H1 (cell line): Measurements from ENCODE around the gene GRM1. TPM values are rescaled to one million over a fixed set of nuclear protein-coding genes. Genes with fewer than 3 reads are reported as not detected.

Experiments used
- CTCF ChIA-PET: fragments of 300-600 bp; sonication (Branson Sonifier 250); formaldehyde crosslinking; loops from one replicate; lab custom pipeline; 2021; ENCODE audit not compliant: partially characterized antibody; lab: Charles Lee
- POLR2A ChIA-PET: fragments of 300-600 bp; sonication (Branson Sonifier 250); formaldehyde crosslinking; loops from one replicate; lab custom pipeline; 2021; ENCODE audit warnings: inconsistent platforms; ENCODE audit not compliant: partially characterized antibody; lab: Charles Lee
- DNase-seq, 2 experiments: peaks; one replicate each; pipeline versions ENCODE4 v3.0.0 to v3.0.0-alpha.2; 2010 to 2022; ENCODE audit warnings: low spot score in 2 of 2, low read depth in 1 of 2, mixed read lengths in 1 of 2
- FAIRE-seq: peaks from 2 replicates; lab custom pipeline; 2011; peaks lifted over from hg19 to GRCh38; lab: Jason Lieb, UNC
- H2AFZ ChIP-seq: 2 replicates; pipeline ENCODE4 v1.8.1; 2012; ENCODE audit warnings: low read length, inconsistent platforms
- H2AK5ac ChIP-seq: 2 replicates; pipeline ENCODE4 v1.6.1; 2013; ENCODE audit warnings: low read depth, low read length
- H2BK120ac ChIP-seq: replicated peaks from 2 replicates; pipeline ENCODE3; 2013; ENCODE audit warnings: low read depth, low read length, inconsistent platforms
- H2BK12ac ChIP-seq: 2 replicates; pipeline ENCODE4 v1.6.1; 2013; ENCODE audit warnings: low read depth, low read length
- H2BK15ac ChIP-seq: 2 replicates; pipeline ENCODE4 v1.6.1; 2013; ENCODE audit warnings: low read length
- H2BK20ac ChIP-seq: 2 replicates; pipeline ENCODE4 v1.6.1; 2013; ENCODE audit warnings: low read length
- H2BK5ac ChIP-seq: 2 replicates; pipeline ENCODE4 v1.6.1; 2013; ENCODE audit warnings: low read depth, low read length
- H3K14ac ChIP-seq: 2 replicates; pipeline ENCODE4 v1.6.1; 2013; ENCODE audit warnings: inconsistent platforms; ENCODE audit not compliant: insufficient read length
- H3K18ac ChIP-seq: 2 replicates; pipeline ENCODE4 v1.6.1; 2013; ENCODE audit warnings: low read length; ENCODE audit errors: extremely low read depth
- H3K23ac ChIP-seq: 2 replicates; pipeline ENCODE4 v1.6.1; 2013; ENCODE audit warnings: inconsistent platforms; ENCODE audit not compliant: insufficient read length
- H3K23me2 ChIP-seq: 2 replicates; pipeline ENCODE4 v1.6.1; 2013; ENCODE audit warnings: low read depth, low read length
- H3K27ac ChIP-seq: 2 replicates; pipeline ENCODE4 v1.6.1; 2011; ENCODE audit warnings: low read depth, low read length, inconsistent platforms
- H3K27me3 ChIP-seq, 4 experiments: replicated peaks in 1 of 4; 1 replicate in 1 of 4; 2 replicates in 3 of 4; pipeline versions ENCODE4 v1.6.1 to v1.8.1; 2011 to 2013; ENCODE audit warnings: low read length in 3 of 4, mild to moderate bottlenecking in 3 of 4, inconsistent platforms in 2 of 4, mixed read lengths in 2 of 4, moderate library complexity in 1 of 4; ENCODE audit not compliant: control insufficient read depth in 3 of 4, insufficient read depth in 3 of 4; ENCODE audit errors: extremely low read depth in 1 of 4
- H3K36me3 ChIP-seq, 4 experiments: 2 replicates each; pipeline versions ENCODE4 v1.6.1 to v1.8.1; 2011 to 2013; ENCODE audit warnings: mild to moderate bottlenecking in 4 of 4, low read length in 3 of 4, moderate library complexity in 2 of 4, control low read depth in 1 of 4, inconsistent platforms in 1 of 4; ENCODE audit not compliant: insufficient read depth in 4 of 4, control insufficient read depth in 2 of 4
- H3K4ac ChIP-seq: replicated peaks from 2 replicates; pipeline ENCODE3; 2013; ENCODE audit warnings: low read length, low read depth, mixed read lengths, inconsistent platforms; ENCODE audit not compliant: insufficient read length
- H3K4me1 ChIP-seq, 4 experiments: replicated peaks in 1 of 4; 1 replicate in 1 of 4; 2 replicates in 3 of 4; pipeline versions ENCODE4 v1.6.1 to v1.8.1; 2011 to 2013; ENCODE audit warnings: low read length in 3 of 4, inconsistent platforms in 2 of 4, mixed read lengths in 1 of 4; ENCODE audit not compliant: insufficient read depth in 4 of 4, control insufficient read depth in 3 of 4
- H3K4me2 ChIP-seq, 2 experiments: 2 replicates each; pipeline versions ENCODE4 v1.6.1 to v1.8.1; 2011 to 2013; ENCODE audit warnings: low read depth in 2 of 2, low read length in 2 of 2, control low read depth in 1 of 2, inconsistent platforms in 1 of 2, mild to moderate bottlenecking in 1 of 2; ENCODE audit not compliant: insufficient read depth in 1 of 2
- H3K4me3 ChIP-seq, 4 experiments: fragments of 200-600, 300-600 bp in 1 of 4; sonication (generic), shearing (Covaris generic), sonication (Bioruptor Twin) in 1 of 4; 2 replicates each; pipeline versions ENCODE4 v1.5.1 to v1.8.1; 2011 to 2016; ENCODE audit warnings: low read length in 4 of 4, low read depth in 3 of 4, control low read depth in 2 of 4, inconsistent platforms in 2 of 4, mild to moderate bottlenecking in 2 of 4, mixed read lengths in 1 of 4, moderate library complexity in 1 of 4; ENCODE audit not compliant: insufficient read depth in 2 of 4; ENCODE audit errors: extremely low read depth in 1 of 4
- H3K56ac ChIP-seq: replicated peaks from 2 replicates; pipeline ENCODE3; 2013; ENCODE audit warnings: low read depth, mild to moderate bottlenecking, mixed read lengths, low read length, inconsistent platforms; ENCODE audit not compliant: insufficient read length
- H3K79me1 ChIP-seq: 2 replicates; pipeline ENCODE4 v1.6.1; 2013; ENCODE audit warnings: low read depth, low read length, control low read depth
- H3K79me2 ChIP-seq, 2 experiments: 2 replicates each; pipeline versions ENCODE4 v1.6.1 to v1.8.1; 2012 to 2013; ENCODE audit warnings: low read length in 2 of 2, mild to moderate bottlenecking in 2 of 2, inconsistent platforms in 1 of 2; ENCODE audit not compliant: insufficient read depth in 2 of 2, control insufficient read depth in 1 of 2
- H3K9ac ChIP-seq, 4 experiments: replicated peaks in 1 of 4; 1 replicate in 1 of 4; 2 replicates in 3 of 4; pipeline versions ENCODE4 v1.6.1 to v1.8.1; 2011 to 2013; ENCODE audit warnings: low read depth in 3 of 4, low read length in 3 of 4, control low read depth in 2 of 4, mild to moderate bottlenecking in 2 of 4, moderate library complexity in 2 of 4, inconsistent platforms in 1 of 4; ENCODE audit errors: extremely low read depth in 1 of 4
- H3K9me3 ChIP-seq, 2 experiments: 2 replicates each; pipeline versions ENCODE4 v1.6.1 to v1.8.1; 2012 to 2013; ENCODE audit warnings: mild to moderate bottlenecking in 2 of 2, moderate library complexity in 2 of 2, control low read depth in 1 of 2, inconsistent platforms in 1 of 2, low read depth in 1 of 2, low read length in 1 of 2, mixed read lengths in 1 of 2; ENCODE audit not compliant: insufficient read depth in 2 of 2
- H4K20me1 ChIP-seq, 2 experiments: replicated peaks in 1 of 2; 2 replicates each; pipeline versions ENCODE3 to v1.8.1; 2011 to 2013; ENCODE audit warnings: inconsistent platforms in 2 of 2, low read length in 2 of 2, mild to moderate bottlenecking in 1 of 2; ENCODE audit not compliant: insufficient read depth in 2 of 2, control insufficient read depth in 1 of 2
- H4K5ac ChIP-seq: 2 replicates; pipeline ENCODE4 v1.6.1; 2013; ENCODE audit warnings: low read length, low read depth, mixed read lengths, inconsistent platforms; ENCODE audit not compliant: insufficient read length
- H4K8ac ChIP-seq: 2 replicates; pipeline ENCODE4 v1.8.0; 2013; ENCODE audit warnings: mild to moderate bottlenecking, moderate library complexity, low read length, inconsistent platforms; ENCODE audit not compliant: insufficient read depth; ENCODE audit errors: extremely low read depth
- H4K91ac ChIP-seq: replicated peaks from 2 replicates; pipeline ENCODE3; 2013; ENCODE audit warnings: low read length, mixed read lengths, inconsistent platforms; ENCODE audit not compliant: insufficient read length
- BRCA1 ChIP-seq: IDR thresholded peaks from 2 replicates; pipeline ENCODE4 v1.6.1; 2012; ENCODE audit warnings: low read depth, low read length, improper control_type of control experiment
- CHD1 ChIP-seq: IDR thresholded peaks from 2 replicates; pipeline ENCODE4 v1.6.1; 2012; ENCODE audit warnings: low read depth, low read length, improper control_type of control experiment
- CREB1 ChIP-seq: IDR thresholded peaks from 2 replicates; pipeline ENCODE4 v1.6.1; 2012; ENCODE audit warnings: inconsistent platforms
- SIN3A ChIP-seq, 2 experiments: IDR thresholded peaks in 1 of 2; conservative IDR thresholded peaks in 1 of 2; 2 replicates each; pipeline ENCODE4 v1.6.1; 2011 to 2012; ENCODE audit warnings: low read length in 2 of 2, improper control_type of control experiment in 1 of 2, low read depth in 1 of 2, mild to moderate bottlenecking in 1 of 2
- TBP ChIP-seq: IDR thresholded peaks from 2 replicates; pipeline ENCODE4 v1.6.1; 2011; ENCODE audit warnings: low read depth, low read length, improper control_type of control experiment
- USF2 ChIP-seq: IDR thresholded peaks from 2 replicates; pipeline ENCODE4 v1.6.1; 2011; ENCODE audit warnings: low read length, improper control_type of control experiment
- YY1 ChIP-seq: IDR thresholded peaks from 2 replicates; pipeline ENCODE4 v1.6.1; 2011; ENCODE audit warnings: low read depth, mild to moderate bottlenecking, low read length
- WGBS, 2 experiments: shearing (Covaris generic) in 1 of 2; methylation state at CpG; one replicate each; pipeline versions ENCODE4 v1.1.6 to v1.1.7; 2013 to 2015; ENCODE audit warnings: low lambda C conversion rate in 2 of 2, mixed read lengths in 2 of 2, inconsistent platforms in 1 of 2, low coverage in 1 of 2, missing lambda C conversion rate in 1 of 2; ENCODE audit not compliant: insufficient replicate concordance in 2 of 2, insufficient coverage in 1 of 2, insufficient read length in 1 of 2; ENCODE audit errors: extremely low coverage in 1 of 2, missing lambda C conversion rate in 1 of 2; 5-methylcytosine and 5-hydroxymethylcytosine counted together
- polyA plus RNA-seq, 7 experiments: library from polyadenylated mRNA; depleted of rRNA in 3 of 7; stranded (reverse) in 5 of 7; unstranded in 2 of 7; fragments of >200 nt in 5 of 7; fragments of 200-250 nt in 2 of 7; gene quantifications; 1 replicate in 5 of 7; 2 replicates in 1 of 7; 4 replicates in 1 of 7; pipeline versions ENCODE4 v1.2.1 to v1.2.3, GENCODE V29; 2011 to 2013; ENCODE audit warnings: missing spikeins in 2 of 7, mixed read lengths in 2 of 7
- total RNA-seq: library from RNA; stranded (reverse); fragmentation: NEBNext Ultra II Directional; extraction: Animal tissue kit (Norgen Biotek cat#: 25700); gene quantifications from 2 replicates; pipeline ENCODE4 v1.2.1, GENCODE V29; 2021
- TF ChIP-seq, protein P1 (sequence below): IDR thresholded peaks from 2 replicates; pipeline ENCODE4 v1.6.1; 2012; ENCODE audit warnings: inconsistent platforms

The GRM1 gene
- total and polyA plus RNA-seq, 2 of the 8 experiments (the other 6 are each of a cell fraction or from before 2014, with no cell fraction given), result 0.15 to 1.3 TPM

- POLR2A ChIA-PET, result no interaction called here
- H3K27ac ChIP-seq, result no peak overlapping the region
- no peak overlapping the region for H3K14ac ChIP-seq
- no peak overlapping the region for H2BK120ac ChIP-seq
- H3K4me1 ChIP-seq, result peaks cover 0 to 2% (median 0%) of the 10 kb centered on the region in 4 experiments; a peak in 3 of 7 replicates
- H3K4ac ChIP-seq, result no peak overlapping the region
- H2BK20ac ChIP-seq, result no peak overlapping the region
- no peak for FAIRE-seq
- H3K79me1 ChIP-seq, result no peaks in the 10 kb centered on the region
- DNase-seq, result no peak
- no peaks in the 10 kb centered on the region for H3K36me3 ChIP-seq
- H3K9me3 ChIP-seq, result no peaks in the 10 kb centered on the region
- H2BK5ac ChIP-seq, result no peak overlapping the region
- no peak overlapping the region; a peak in 1 of 8 replicates for H3K4me3 ChIP-seq
- peaks cover 0 to 5% (median 2%) of the 10 kb centered on the region in 4 experiments; a peak in 3 of 7 replicates for H3K27me3 ChIP-seq
- H4K8ac ChIP-seq, result no peak overlapping the region
- no peaks in the 10 kb centered on the region for H3K79me2 ChIP-seq
- CTCF ChIA-PET, result interaction anchor here (0.6 kb wide), 1 partner anchor 42 kb away, joined by 3 read pairs; no protein-coding TSS in a partner anchor
- 82% methylated on average over 3 of the region's 3 CpGs; no CpG with 5 or more reads in 1 of the 2 experiments for WGBS, 2 experiments
- no peak overlapping the region for H3K18ac ChIP-seq
- H2BK12ac ChIP-seq, result no peak overlapping the region
- no peaks in the 10 kb centered on the region for H4K20me1 ChIP-seq
- H3K9ac ChIP-seq, result no peak overlapping the region
- no peak overlapping the region for H2AFZ ChIP-seq
- H2BK15ac ChIP-seq, result no peak overlapping the region
- no peak overlapping the region for H4K5ac ChIP-seq
- H3K56ac ChIP-seq, result no peak overlapping the region
- peak overlapping the region; percentile 90 to 94; a peak in 1 of 4 replicates for H3K4me2 ChIP-seq
- no peak overlapping the region for H3K23ac ChIP-seq
- peaks cover 10% of the 10 kb centered on the region for H3K23me2 ChIP-seq
- no peak overlapping the region for H2AK5ac ChIP-seq
- no peak overlapping the region for H4K91ac ChIP-seq
- TF ChIP-seq CREB1, result no peak
- TF ChIP-seq YY1, result no peak
- TF ChIP-seq TBP, result no peak
- no peak for TF ChIP-seq USF2
- no peak for TF ChIP-seq SIN3A (conservative IDR thresholded peaks at IDR 0.05 in 1 of 2, IDR thresholded peaks at IDR 0.05 in 1 of 2; ENCODE audit: low read depth in 1 of 2, low read length in 2 of 2)
- TF ChIP-seq BRCA1, result no peak
- TF ChIP-seq, protein P1, sequence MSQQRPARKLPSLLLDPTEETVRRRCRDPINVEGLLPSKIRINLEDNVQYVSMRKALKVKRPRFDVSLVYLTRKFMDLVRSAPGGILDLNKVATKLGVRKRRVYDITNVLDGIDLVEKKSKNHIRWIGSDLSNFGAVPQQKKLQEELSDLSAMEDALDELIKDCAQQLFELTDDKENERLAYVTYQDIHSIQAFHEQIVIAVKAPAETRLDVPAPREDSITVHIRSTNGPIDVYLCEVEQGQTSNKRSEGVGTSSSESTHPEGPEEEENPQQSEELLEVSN, result no peak
- no peak for TF ChIP-seq CHD1
Measured at GRCh38 chr6:146026873-146027272, 2.0 kb upstream of the GRM1 start.
